ENCODE results near the gene MYLK. TPM values are rescaled to one million over a fixed set of nuclear protein-coding genes. Genes with fewer than 3 reads are reported as not detected.
"Not testable (repeated sequence)": the region's sequence is repeated elsewhere in the genome, so short reads cannot be mapped to it uniquely, and the experiment has no call there.

The MYLK gene
- total RNA-seq, 1 donor from 2014 or later: 80.3 TPM

DNA sequence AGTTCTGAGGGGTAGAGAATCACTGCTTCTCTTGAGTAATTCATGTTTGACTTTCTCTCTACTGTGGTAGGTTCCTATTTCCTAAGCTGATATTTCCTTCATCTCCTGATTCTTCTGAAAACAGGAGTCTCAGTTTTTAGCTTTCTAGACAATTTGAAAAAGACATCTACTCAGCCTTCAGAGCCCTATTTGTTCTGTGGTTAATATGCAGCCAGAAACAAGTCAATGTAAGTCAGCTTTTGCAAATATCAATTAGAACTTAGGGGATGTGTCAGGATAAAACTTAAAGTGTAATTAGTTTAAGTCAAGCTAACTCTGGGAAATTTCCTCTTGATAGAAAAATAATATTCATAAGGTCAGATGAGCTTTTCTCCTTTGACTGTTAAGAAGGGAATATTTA, 277.6 kb downstream of the MYLK start:
- no peak for DNase-seq (ENCODE audit: low spot score)

DNA sequence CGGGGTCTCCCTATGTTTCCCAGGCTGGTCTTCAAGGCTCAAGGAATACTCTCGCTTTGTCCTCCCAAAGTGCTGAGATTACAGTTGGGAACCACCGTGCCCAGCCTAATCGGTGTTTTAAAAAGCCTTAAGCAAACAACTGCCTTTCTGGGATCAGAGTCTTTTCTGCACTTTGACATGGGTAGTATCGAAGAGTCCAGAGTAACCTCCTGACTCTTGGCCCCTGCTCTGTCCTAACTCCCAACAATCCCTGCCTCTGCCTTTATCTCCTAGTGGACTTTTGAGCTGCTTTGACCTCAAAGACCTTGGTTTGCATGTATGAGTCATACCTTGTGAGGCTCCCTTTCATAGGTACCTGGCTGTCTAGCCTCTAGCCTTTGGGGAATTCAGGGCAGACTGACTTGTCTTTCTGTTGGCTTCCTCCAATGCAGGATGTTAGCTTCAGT, 278.3 kb downstream of the MYLK start:
- no peak for DNase-seq (ENCODE audit: low spot score)

DNA sequence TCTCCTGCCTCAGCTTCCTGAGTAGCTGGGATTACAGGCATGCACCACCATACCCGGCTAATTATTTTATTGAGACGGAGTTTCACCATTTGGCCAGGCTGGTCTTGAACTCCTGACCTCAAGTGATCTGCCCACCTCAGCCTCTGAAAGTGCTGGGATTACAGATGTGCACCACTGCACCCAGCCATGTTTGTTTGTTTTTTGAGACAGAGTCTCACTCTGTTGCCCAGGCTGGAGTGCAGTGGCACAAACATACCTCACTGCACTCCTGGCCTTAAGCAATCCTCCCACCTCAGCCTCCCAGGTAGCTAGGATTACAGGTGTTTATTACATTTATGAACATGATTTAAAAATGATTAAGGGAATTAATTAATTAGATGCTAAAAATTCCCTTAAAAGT, 281.0 kb downstream of the MYLK start:
- not testable (repeated sequence) for DNase-seq (ENCODE audit: low spot score)

DNA sequence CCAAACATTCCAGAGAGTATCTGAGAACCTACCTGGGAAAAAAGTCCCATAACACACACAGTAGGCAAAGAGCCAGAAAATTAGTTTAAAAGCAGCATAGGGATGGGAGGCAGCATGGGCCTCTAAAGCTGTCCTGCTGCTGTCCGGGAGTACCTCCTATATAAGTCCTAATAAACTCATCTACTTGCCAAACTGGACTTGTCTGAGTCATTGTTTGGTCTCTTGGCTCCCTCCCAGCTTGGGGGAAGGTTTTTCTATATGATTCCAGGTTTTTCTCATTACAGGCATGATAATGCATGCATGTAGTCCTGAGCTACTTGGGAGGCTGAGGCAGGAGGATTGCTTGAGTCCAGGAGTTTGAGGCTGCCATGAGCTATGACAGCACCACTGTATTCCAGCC, 281.8 kb downstream of the MYLK start:
- no peak for DNase-seq (ENCODE audit: low spot score)

DNA sequence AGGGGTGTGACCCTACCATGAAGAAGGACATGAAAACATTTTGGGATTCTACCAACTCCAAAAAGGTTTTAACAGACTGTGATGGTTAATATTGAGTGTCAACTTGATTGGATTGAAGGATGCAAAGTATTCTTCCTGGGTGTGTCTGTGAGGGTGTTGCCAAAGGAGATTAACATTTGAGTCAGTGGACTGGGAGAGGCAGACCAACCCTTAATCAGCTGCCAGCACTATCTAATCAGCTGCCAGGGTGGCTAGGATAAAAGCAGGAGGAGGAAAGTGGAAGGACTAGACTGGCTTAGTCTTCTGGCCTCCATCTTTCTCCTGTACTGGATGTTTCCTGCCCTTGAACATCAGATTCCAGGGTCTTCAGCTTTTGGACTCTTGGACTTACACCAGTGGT, 283.3 kb downstream of the MYLK start:
- DNase-seq (ENCODE audit: low spot score): not testable (repeated sequence)

DNA sequence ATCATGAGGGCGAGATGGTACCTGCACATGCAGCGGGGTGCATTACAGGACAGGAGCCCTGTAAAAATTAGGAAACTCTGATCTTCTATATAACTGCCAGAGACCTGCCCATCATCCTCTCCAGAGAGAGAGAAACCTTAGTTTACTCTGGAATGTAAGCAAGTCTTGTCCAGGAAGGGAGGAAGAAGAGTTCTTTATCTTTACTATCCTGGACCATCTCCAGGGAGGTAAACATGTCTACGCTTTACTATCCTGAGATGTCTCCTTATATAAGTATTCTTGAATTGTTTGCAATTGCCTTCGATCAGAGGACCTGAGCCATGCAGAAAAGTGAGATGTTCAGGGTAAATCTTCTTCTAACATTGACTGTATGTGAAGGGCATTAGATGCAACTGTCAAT, 286.6 kb downstream of the MYLK start:
- no peak for DNase-seq (ENCODE audit: low spot score)

DNA sequence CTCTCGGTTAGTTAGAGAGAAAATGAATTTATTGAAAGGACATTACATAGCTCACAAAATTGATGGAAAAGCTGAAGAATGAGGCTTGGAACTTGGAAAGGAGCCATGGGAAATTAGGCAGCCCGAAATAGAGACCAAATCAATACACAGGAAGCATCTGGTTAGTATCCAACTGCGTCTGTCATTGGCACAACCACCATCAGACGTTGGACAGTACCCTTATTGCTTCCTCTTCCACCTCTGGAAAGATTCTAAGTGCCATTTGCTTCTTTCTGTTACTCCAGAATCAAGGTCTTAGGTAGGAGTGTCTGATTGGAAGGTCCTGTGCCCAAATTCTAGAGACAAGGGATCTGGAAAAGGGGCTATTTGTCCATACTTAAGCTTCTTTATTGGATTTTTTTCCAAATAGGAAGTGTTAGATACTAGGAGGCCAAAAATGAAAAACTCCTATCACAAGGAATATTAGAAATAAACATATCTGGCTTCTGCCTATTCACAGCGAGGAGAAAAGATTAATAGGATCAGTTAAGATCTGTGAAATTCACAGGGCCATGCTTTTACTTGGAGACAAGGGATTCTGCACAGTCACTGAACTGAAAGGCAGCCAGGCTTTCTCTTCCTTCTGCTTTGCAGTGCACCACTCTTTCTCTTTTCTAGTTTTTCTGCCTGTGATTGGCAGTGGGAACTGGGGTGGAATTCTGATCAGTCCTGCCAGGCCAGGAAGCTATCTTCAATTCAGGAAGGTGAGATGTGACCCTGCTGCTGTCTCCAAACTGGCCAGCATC, 288.5 kb downstream of the MYLK start:
- DNase-seq (ENCODE audit: low spot score): no peak

DNA sequence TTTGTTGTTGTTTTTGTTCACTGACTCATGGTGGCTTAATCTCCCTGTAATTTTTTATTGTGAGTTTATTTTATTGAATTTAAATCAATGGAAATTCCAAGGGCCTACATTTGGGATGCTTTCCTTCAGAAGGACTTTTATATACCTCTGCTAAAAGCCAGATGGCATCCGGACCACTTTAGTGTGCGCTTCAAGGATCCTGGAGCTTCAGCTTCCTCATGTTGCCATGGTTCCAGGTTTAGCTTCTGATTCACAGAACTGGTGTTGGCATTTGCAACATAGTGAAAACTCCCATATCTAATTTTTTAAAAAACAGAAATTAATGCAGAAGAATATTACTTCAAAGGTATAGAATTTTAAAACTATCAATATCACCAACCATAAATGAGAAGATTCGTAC, 290.8 kb downstream of the MYLK start:
- no peak for DNase-seq (ENCODE audit: low spot score)

DNA sequence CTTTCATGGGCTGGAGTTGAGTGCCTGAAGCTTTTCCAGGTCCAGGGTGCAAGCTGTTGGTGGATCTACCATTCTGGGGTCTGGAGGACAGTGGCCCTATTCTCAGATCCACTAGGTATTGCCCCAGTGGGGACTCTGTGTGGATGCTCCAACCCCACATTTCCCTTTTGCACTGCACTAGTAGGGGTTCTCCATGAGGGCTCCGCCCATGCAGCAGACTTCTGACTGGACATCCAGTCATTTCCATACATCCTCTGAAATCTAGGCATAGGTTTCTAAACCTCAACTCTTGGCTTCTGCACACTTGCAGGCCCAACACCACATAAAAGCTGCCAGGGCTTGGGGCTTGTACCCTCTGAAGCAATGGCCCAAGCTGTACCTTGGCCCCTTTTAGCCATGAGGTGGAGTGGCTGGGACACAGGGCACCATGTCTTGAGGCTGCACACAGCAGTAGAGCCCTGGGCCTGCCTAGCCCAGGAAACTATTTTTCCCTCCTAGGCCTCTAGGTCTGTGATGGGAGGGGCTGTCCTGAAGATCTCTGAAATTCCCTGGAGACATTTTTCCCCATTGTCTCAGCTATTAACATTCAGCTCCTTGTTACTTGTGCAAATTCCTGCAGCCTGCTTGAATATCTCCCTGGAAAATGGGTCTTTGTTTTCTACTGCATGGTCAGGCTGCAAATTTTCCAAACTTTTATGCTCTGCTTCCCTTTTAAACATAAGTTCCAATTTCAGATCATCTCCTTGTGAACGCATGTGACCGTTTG, 293.3 kb downstream of the MYLK start:
- no peak for DNase-seq (ENCODE audit: low spot score)

DNA sequence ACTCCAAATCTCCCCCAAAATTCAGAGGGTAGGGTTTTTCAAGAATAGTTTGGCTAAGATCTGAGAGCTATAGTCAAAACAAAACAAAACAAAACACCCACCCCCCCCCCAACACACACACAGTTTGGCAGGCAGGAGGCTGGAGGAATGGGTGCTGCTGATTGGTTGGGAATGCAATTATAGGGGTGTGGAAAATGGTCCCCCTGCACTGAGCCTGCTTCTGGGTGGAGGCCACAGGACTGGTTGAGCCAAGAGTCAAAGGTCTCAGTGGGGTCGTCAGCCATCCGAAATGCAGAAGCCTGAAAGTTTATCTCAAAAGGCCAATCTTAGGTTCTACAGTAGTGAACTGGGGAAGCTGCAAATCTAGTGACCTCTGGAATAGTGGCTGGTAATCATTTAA, 296.7 kb downstream of the MYLK start:
- no peak for DNase-seq (ENCODE audit: low spot score)

DNA sequence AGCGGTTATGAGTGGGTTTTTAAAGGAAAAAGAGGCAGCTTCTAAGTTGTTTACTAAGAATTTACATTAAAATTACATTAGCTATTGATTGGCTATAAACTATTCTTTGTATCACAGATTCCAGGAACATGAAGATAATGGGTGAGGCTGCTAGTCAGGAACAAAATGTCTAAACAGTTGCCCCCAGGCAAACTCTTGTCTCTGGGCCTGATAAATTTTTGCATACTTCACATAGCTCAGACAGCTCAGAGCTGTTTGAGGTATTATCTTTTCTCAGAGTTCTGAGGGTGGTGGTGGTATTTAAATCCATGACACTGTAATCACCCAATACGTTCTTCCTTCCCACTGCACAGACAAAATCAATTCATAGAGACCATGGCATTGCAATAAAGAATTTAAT, 297.2 kb downstream of the MYLK start:
- no peak for DNase-seq (ENCODE audit: low spot score)

DNA sequence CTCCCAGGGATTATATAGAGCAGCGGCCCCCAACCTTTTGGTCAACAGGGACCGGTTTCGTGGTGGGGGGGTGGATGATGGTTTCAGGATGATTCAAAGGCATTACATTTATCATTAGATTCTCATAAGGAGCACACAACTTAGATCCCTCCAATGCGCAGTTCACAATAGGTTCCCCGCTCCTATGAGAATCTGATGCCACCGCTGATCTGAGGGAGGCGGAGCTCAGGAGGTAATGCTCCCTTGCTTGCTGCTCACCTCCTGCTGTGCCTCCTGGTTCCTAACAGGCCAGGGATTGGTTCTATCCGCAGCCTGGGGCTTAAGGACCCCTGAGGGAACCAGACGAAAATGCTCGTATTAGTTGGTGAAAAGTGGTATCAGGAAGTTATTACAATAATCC, 298.0 kb downstream of the MYLK start:
- no peak for DNase-seq (ENCODE audit: low spot score)

DNA sequence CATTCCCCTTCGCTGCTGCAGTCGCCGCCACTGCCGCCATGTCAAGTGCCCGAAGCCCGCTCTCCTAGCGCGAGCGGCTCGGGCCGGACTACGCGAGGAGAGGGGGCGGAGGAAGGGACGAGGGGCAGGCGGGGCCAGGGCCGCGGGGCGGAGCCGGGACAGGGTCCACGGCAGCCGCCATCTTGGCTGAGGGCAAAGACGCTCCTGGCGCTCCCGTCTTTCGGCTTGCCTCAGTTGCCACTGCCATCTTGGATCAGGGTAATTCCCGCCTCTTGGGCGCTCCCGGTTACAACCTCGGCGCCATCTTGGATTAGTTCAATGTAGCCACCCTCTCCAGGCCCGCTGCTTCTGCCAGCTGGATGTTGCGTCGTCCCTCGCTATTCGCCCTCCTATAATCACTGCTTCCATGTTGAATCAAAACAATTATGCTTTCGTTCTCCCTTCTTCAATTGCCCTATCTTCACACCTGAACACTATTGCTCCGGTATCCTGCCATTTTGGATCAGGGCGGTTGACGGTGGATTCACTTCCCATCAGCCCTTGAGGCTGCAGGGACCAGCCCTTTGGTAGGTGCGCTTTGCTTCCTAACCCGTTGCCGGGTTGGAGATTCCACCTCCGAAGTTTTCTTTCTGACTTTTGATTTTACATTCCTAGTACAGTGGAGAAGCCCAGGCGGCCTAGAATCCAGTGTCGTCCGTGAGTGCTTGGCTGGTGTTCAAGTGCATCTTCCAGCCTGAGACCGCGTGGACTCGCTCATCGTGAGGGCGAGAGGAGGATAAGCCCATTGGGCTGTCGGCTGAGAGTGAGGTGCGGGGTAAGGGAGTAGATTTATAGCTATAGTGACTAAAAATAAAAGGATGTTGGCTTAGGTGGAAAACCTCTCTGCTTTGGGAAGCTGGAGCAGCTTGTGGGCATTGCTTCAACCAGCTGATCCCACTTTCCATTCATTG, 298.9 kb downstream of the MYLK start, which contains the start of gene HACD2:
Gene HACD2 (minus strand): TSS at position 66 of the 950 bp plus-strand sequence. CDS start 26 bp downstream, at position 40.
- peak; percentile 99 for DNase-seq (ENCODE audit: low spot score)

DNA sequence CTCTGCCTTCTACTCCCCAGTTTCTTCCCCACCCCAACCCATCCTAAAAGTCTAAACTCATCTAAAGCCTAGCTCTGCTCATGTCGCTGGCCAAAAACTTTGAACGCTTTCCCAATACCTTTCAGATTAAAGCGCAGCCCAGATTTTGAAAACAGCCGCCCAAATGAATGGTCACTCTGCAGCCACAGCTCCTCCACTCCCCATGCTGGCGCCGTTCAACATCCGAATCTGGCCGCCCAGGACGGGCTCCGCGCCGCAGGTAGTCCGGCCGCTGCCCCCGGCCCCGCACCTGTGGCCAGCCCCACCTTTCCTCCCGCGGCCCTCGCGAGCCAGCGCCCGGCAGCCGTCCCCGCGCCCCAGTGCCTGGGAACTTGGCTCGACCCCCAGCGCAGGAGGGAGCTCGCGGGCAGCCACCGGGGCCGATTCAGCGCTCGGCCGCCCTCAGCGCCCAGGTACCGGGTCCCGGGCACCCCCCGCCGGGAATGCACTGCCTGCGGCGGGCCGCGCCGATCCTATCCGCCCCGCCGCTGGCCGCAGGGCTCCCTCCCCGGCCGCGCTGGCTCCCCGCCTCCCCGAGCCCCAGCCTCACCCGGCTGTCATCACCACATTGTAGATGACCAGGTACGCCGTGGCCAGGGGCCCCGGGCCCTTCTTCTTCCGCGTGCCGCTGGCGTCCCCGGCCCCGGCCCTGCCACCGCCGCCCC, 299.7 kb downstream of the MYLK start:
- DNase-seq (ENCODE audit: low spot score): no peak

DNA sequence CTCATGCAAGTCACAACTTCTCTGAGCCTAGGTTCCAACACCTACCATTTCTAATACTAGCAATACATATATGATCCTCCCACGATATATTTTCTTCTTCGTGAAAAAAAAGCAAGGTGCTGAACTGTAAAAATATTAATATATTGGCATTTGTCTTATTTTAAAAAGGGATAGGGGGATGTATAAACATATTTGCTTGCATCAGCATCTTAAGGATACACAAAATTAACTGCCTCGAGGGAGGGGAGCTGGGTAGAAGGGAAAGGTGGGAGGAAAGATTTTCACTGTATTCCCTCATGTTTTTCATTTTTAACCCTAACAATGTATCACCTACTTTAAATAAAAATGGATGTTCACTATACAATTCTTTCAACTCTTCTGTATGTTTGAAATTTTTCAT, 300.6 kb downstream of the MYLK start:
- DNase-seq (ENCODE audit: low spot score): no peak

DNA sequence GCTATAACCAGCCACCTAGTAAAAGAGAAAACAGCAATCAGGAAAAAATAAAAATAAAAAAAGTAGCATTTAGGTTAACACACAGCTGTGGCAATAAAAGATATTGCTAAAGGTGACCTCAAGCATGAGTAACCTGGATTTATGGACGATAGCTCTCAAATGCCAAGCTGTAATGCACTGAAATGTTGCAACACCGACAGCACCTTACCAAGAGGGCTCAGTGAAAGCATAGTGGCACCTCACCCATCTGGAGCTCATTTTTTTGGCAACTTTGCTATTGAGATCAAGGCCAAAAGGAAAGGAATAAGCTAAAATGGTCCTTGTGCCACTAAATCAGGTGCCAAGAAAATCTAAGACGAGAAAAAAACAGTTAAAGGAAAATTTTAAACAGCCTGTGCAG, 301.8 kb downstream of the MYLK start:
- DNase-seq (ENCODE audit: low spot score): no peak

DNA sequence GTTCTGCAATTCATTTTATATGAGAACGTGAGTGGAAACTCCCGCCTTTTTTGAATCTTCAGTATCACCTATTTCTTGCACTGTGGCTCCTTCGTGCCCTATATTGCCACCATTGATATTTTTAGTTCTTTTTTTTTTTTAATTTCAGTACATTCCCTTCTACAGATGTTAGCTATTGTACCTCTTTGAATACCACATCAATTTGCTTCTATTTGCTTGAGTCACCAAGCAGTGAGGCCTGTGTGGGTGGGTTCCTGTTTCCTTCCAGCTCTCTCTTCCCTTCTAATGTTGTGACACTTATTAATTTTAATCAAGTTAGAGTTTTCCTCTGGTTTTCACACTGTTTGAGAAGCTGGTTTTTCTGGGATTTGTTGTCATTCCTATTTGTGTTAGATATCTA, 308.0 kb downstream of the MYLK start:
- no peak for DNase-seq (ENCODE audit: low spot score)

DNA sequence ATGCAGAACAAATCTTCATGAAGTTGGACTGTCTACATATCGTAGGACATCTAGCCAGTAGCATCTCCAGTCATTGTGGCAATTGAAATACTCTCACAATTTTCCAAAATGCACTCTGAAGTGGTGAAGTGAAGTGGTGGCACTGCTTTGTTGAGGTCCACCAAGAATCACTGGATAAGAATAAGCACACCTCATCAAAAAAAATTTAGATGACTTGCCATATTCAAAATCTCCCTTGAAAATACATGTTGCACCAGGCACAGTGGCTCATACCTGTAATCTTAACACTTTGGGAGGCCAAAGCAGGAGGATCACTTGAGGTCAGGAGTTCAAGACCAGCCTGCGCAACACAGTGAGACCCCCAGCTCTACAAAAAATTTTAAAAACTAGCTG, 312.2 kb downstream of the MYLK start:
- DNase-seq (ENCODE audit: low spot score): no peak

DNA sequence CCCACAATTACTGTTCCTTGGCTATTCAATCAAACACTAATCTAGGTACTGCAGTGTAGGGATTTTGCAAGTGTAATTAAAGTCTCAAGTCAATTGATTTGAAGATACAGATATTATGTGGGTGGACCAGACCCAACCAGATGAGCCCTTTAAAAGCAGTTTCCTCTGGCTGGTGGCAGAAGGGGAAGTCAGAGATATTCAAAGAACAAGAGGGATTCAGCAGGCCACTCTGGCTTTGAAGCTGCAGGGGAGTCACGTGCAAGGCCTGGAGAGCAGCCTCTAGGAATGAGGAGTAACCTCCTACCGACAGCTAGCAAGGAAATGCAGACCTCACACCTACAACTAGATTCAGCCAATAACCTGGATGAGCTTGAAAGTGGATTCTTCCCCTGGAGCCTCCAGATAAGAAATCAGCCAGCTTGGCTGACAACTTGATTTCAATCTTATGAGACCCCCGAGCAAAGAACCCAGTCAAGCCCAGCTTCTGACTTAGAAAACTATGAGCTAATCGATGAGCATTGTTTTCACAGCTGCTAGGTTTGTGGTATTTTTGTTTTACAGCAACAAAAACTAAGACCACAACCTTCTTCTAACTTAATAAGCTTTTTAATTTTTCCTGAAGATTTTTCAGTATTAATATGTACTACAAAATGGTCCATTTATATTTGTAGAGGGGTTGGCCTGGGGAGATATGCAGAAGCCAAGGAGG, 312.7 kb downstream of the MYLK start:
- DNase-seq (ENCODE audit: low spot score): no peak

DNA sequence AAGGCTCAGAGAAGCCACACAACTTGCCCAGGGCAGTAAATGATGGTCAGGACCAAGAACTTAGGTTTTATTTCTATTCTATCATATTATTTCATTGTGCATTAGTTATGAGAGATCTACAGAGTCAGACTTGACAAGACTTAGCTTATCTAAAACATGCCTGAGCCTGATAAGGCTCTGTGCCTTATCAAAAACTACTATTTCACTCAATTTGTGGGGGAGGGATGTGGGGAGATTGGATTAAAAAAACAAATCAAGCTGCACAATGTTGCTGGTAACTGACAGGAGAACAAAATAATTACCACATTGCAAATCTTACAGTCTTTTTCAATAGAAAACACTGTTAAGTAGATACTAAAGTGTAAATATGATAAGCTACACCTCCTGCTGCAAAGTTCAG, 315.3 kb downstream of the MYLK start:
- no peak for DNase-seq (ENCODE audit: low spot score)
